GM12891 (cell line): ENCODE data around the gene MYO9A.
"Not testable (repeated sequence)": the region's sequence is repeated elsewhere in the genome, so short reads cannot be mapped to it uniquely, and the experiment has no call there.

ENCODE experiments used
- DNase-seq: peaks from one replicate; pipeline ENCODE4 v3.0.0; 2011; ENCODE audit warnings: low spot score; ENCODE audit not compliant: insufficient read length
- FAIRE-seq: peaks from 2 replicates; lab custom pipeline; 2011; peaks lifted over from hg19 to GRCh38; lab: Jason Lieb, UNC
- PAX5 ChIP-seq: IDR thresholded peaks from 2 replicates; pipeline ENCODE4 v1.6.1; 2011; ENCODE audit warnings: low read length, moderate library complexity, mild to moderate bottlenecking; ENCODE audit not compliant: insufficient read depth, severe bottlenecking
- POLR2A ChIP-seq: IDR thresholded peaks from 2 replicates; pipeline ENCODE4 v1.6.1; 2011; ENCODE audit warnings: low read depth, low read length, control low read depth
- POLR2AphosphoS5 ChIP-seq: IDR thresholded peaks from 2 replicates; pipeline ENCODE4 v1.6.1; 2011; ENCODE audit warnings: low read depth, low read length, control low read depth
- POU2F2 ChIP-seq: IDR thresholded peaks from 2 replicates; pipeline ENCODE4 v1.6.1; 2011; ENCODE audit warnings: low read depth, mild to moderate bottlenecking, control low read depth, low read length, moderate library complexity
- SPI1 ChIP-seq: IDR thresholded peaks from 2 replicates; pipeline ENCODE4 v1.6.1; 2011; ENCODE audit warnings: low read depth, low read length, control low read depth
- TAF1 ChIP-seq: IDR thresholded peaks from 2 replicates; pipeline ENCODE4 v1.6.1; 2011; ENCODE audit warnings: low read depth, low read length, control low read depth

Gene MYO9A

DNA sequence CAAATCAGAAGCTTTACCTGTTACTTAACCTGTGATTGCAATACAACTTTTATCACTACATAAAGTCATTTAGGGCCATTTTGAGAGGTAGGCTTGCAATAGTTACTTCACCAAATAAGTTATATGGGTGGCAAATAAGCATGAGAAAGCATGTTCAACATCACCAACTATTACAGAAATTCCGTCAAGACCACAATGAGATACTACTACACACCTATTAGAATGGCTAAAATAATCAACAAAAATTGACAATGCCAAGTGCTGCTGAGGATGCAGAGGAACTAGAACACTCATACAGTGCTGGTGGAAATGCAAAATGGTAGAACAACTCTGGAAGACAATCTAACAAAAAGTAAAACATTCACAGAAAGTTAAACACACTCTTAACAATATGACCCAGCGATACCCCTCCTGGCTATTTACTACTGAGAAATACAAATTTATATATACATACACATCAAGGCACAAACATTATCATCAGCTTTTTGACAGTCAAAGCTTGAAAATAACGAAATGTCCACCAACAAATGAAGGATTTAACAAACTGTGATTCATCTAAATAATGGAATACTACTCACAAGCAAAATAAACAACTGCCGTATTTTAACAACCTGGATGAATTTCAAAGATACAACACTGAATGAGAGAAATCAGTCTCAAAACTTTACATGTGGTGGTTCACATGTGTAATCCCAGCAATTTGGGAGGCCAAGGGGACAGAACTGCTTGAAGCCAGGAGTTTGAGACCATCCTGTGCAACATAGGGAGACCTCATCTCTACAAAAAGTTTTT, 82.9 kb downstream of the MYO9A start:
- TF ChIP-seq POLR2AphosphoS5 (no peak), POU2F2 (no peak), SPI1 (no peak), PAX5 (no peak), POLR2A (no peak), TAF1 (no peak)
- FAIRE-seq (no peak), DNase-seq (no peak)

- TF ChIP-seq POU2F2 (no peak), POLR2AphosphoS5 (no peak), TAF1 (no peak), POLR2A (no peak), SPI1 (no peak), PAX5 (no peak)
- FAIRE-seq = no peak
Measured at GRCh38 chr15:72034351-72034750, 83.6 kb downstream of the MYO9A start.

GRCh38 chr15:72033711-72034110, 84.2 kb downstream of the MYO9A start:
- DNase-seq = no peak
- FAIRE-seq = peak; percentile 9
- TF ChIP-seq PAX5 (no peak), TAF1 (no peak), POLR2AphosphoS5 (no peak), POLR2A (no peak), POU2F2 (no peak), SPI1 (no peak)

More at GRCh38 chr15:72034351-72034750, 83.6 kb downstream of the MYO9A start:
- DNase-seq = no peak

- TF ChIP-seq TAF1 (no peak), POU2F2 (no peak), PAX5 (no peak), POLR2AphosphoS5 (no peak), SPI1 (no peak), POLR2A (no peak)
- FAIRE-seq = no peak
- no peak for DNase-seq
Measured at GRCh38 chr15:72033285-72033684, 84.7 kb downstream of the MYO9A start.

GRCh38 chr15:72021604-72022003, 96.3 kb downstream of the MYO9A start:
- TF ChIP-seq TAF1 = no peak
- TF ChIP-seq SPI1 = no peak
- TF ChIP-seq POLR2A = no peak
- TF ChIP-seq POU2F2 = no peak
- DNase-seq (no peak), FAIRE-seq (no peak)

- no peak for FAIRE-seq
- no peak for TF ChIP-seq POLR2AphosphoS5
- no peak for TF ChIP-seq SPI1
- no peak for TF ChIP-seq TAF1
- TF ChIP-seq POLR2A = no peak
- TF ChIP-seq POU2F2 = no peak
- no peak for TF ChIP-seq PAX5
- DNase-seq = no peak
Measured at GRCh38 chr15:72020799-72021198, 97.2 kb downstream of the MYO9A start.

- not testable (repeated sequence) for DNase-seq, FAIRE-seq
Measured at GRCh38 chr15:72014555-72014954, 103.4 kb downstream of the MYO9A start.

DNA sequence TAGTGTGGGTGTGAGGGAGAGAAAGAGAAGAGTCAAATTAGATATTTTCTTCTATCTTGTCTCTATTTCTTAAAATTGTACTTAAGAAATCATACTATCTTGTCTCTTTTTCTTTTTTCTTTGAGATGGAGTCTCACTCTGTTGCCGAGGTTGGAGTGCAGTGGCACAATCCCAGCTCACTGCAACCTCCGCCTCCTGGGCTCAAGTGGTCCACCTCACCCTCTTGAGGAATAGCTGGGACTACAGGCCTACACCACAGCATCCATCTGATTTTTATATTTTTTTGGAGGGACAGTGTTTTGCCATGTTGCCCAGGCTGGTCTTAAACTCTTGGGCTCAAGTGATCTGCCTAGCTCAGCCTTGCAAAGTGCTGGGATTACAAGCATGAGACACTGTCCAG, 104.2 kb downstream of the MYO9A start:
- TF ChIP-seq POLR2A (no peak), SPI1 (no peak), TAF1 (no peak), PAX5 (no peak), POU2F2 (no peak)
- no peak for FAIRE-seq
- DNase-seq = no peak

GRCh38 chr15:72011302-72011942, 106.5 kb downstream of the MYO9A start:
- no peak for DNase-seq
- FAIRE-seq = no peak
- no peak for TF ChIP-seq SPI1
- TF ChIP-seq TAF1 = no peak
- no peak for TF ChIP-seq POLR2A
- no peak for TF ChIP-seq POU2F2
- no peak for TF ChIP-seq POLR2AphosphoS5
- no peak for TF ChIP-seq PAX5

GRCh38 chr15:72009222-72009621, 108.7 kb downstream of the MYO9A start:
- no peak for DNase-seq
- no peak for FAIRE-seq
- no peak for TF ChIP-seq POLR2A
- no peak for TF ChIP-seq TAF1
- TF ChIP-seq PAX5 = no peak
- no peak for TF ChIP-seq POLR2AphosphoS5
- TF ChIP-seq POU2F2 = no peak
- TF ChIP-seq SPI1 = no peak

GRCh38 chr15:72006382-72006781, 111.6 kb downstream of the MYO9A start:
- TF ChIP-seq POLR2AphosphoS5 (no peak), SPI1 (no peak), PAX5 (no peak), TAF1 (no peak), POLR2A (no peak), POU2F2 (no peak)

More at GRCh38 chr15:72006382-72006781, 111.6 kb downstream of the MYO9A start:
- no peak for FAIRE-seq
- no peak for DNase-seq
